IMR-90 (cell line): ENCODE results near the gene LCK. TPM values are rescaled to one million over a fixed set of nuclear protein-coding genes. Genes with fewer than 3 reads are reported as not detected.

Source experiments
- ATAC-seq: fragments of 200-7000 bp; cut with Tn5 transposase; 2 replicates; pipeline ENCODE4 v1.9.1; 2020; ENCODE audit warnings: low read depth, mild to moderate bottlenecking, moderate library complexity
- BruUV-seq: library from RNA; stranded (reverse); fragments of 400-500 nt; replicated peaks from 2 replicates; lab custom pipeline; 2021; lab: Mats Ljungman, UMichigan
- CTCF ChIA-PET: fragments of 300-600 bp; formaldehyde crosslinking; extraction: SDS; loops from one replicate; lab custom pipeline; 2021; ENCODE audit warnings: antibody characterized with exemption; lab: Yijun Ruan, JAX
- POLR2A ChIA-PET: fragments of 300-600 bp; sonication (Branson Sonifier 250); formaldehyde crosslinking; loops from one replicate; lab custom pipeline; 2022; ENCODE audit warnings: antibody characterized with exemption; ENCODE audit not compliant: unreplicated experiment; lab: Charles Lee
- DNase-seq: peaks from one replicate; pipeline ENCODE4 v3.0.0; 2013
- H2AFZ ChIP-seq: replicated peaks from 2 replicates; pipeline ENCODE3; 2013; ENCODE audit warnings: low read length, mild to moderate bottlenecking; ENCODE audit not compliant: poor library complexity
- H2AK5ac ChIP-seq: 2 replicates; pipeline ENCODE4 v1.6.1; 2013; ENCODE audit warnings: low read depth, low read length, inconsistent platforms
- H2AK9ac ChIP-seq: replicated peaks from 2 replicates; pipeline ENCODE3; 2013; ENCODE audit warnings: mild to moderate bottlenecking, low read depth, low read length, moderate library complexity; ENCODE audit not compliant: poor library complexity
- H2BK120ac ChIP-seq: 2 replicates; pipeline ENCODE4 v1.6.1; 2013; ENCODE audit warnings: low read depth, low read length, inconsistent platforms
- H2BK15ac ChIP-seq: 3 replicates; pipeline ENCODE4 v1.6.1; 2013; ENCODE audit warnings: low read depth, low read length, inconsistent platforms
- H2BK20ac ChIP-seq: 2 replicates; pipeline ENCODE4 v1.6.1; 2013; ENCODE audit warnings: low read depth, mild to moderate bottlenecking, inconsistent platforms, low read length, moderate library complexity
- H2BK5ac ChIP-seq: 2 replicates; pipeline ENCODE4 v1.6.1; 2013; ENCODE audit warnings: mild to moderate bottlenecking, low read depth, low read length, inconsistent platforms; ENCODE audit not compliant: poor library complexity, severe bottlenecking
- H3K14ac ChIP-seq: replicated peaks from 2 replicates; pipeline ENCODE4 v1.6.1; 2013; ENCODE audit warnings: low read depth, low read length, inconsistent platforms
- H3K18ac ChIP-seq: 2 replicates; pipeline ENCODE4 v1.6.1; 2013; ENCODE audit warnings: low read depth, low read length, control low read depth
- H3K23ac ChIP-seq: 2 replicates; pipeline ENCODE4 v1.6.1; 2013; ENCODE audit warnings: low read depth, low read length, inconsistent platforms
- H3K27ac ChIP-seq: 2 replicates; pipeline ENCODE4 v1.5.1; 2013; ENCODE audit warnings: mild to moderate bottlenecking, control low read depth, low read length; ENCODE audit not compliant: insufficient read depth
- H3K27me3 ChIP-seq: 2 replicates; pipeline ENCODE4 v1.6.1; 2013; ENCODE audit warnings: low read length; ENCODE audit not compliant: control insufficient read depth, insufficient read depth
- H3K36me3 ChIP-seq: 2 replicates; pipeline ENCODE4 v1.6.1; 2013; ENCODE audit warnings: low read length, mixed read lengths; ENCODE audit not compliant: control insufficient read depth, insufficient read depth
- H3K4ac ChIP-seq: 2 replicates; pipeline ENCODE4 v1.6.1; 2013; ENCODE audit warnings: low read depth, low read length, inconsistent platforms
- H3K4me1 ChIP-seq: 2 replicates; pipeline ENCODE4 v1.6.1; 2013; ENCODE audit warnings: low read length, mixed read lengths; ENCODE audit not compliant: control insufficient read depth, insufficient read depth
- H3K4me2 ChIP-seq: 2 replicates; pipeline ENCODE4 v1.6.1; 2013; ENCODE audit warnings: low read depth, mild to moderate bottlenecking, control low read depth, low read length, moderate library complexity
- H3K4me3 ChIP-seq: 2 replicates; pipeline ENCODE4 v1.5.1; 2013; ENCODE audit warnings: low read depth, mild to moderate bottlenecking, control low read depth, low read length, moderate library complexity; ENCODE audit not compliant: insufficient read depth
- H3K56ac ChIP-seq: 2 replicates; pipeline ENCODE4 v1.6.1; 2013; ENCODE audit warnings: low read length, inconsistent platforms; ENCODE audit not compliant: insufficient read depth; ENCODE audit errors: extremely low read depth
- H3K79me1 ChIP-seq, 2 experiments: 2 replicates each; pipeline ENCODE4 v1.6.1; 2013; ENCODE audit warnings: low read length in 2 of 2, inconsistent platforms in 1 of 2, low read depth in 1 of 2
- H3K9ac ChIP-seq: 2 replicates; pipeline ENCODE4 v1.6.1; 2013; ENCODE audit warnings: low read depth, low read length, control low read depth
- H3K9me1 ChIP-seq: 2 replicates; pipeline ENCODE4 v1.6.1; 2013; ENCODE audit warnings: low read length, inconsistent platforms; ENCODE audit not compliant: insufficient read depth
- H3K9me3 ChIP-seq: 2 replicates; pipeline ENCODE4 v1.6.1; 2013; ENCODE audit warnings: low read length; ENCODE audit not compliant: control insufficient read depth, insufficient read depth
- H4K20me1 ChIP-seq: 2 replicates; pipeline ENCODE4 v1.6.1; 2013; ENCODE audit warnings: low read length, inconsistent platforms; ENCODE audit not compliant: insufficient read depth
- H4K5ac ChIP-seq: 2 replicates; pipeline ENCODE4 v1.6.1; 2013; ENCODE audit warnings: mild to moderate bottlenecking, low read depth, low read length, control low read depth
- H4K8ac ChIP-seq, 2 experiments: 2 replicates each; pipeline ENCODE4 v1.6.1; 2013; ENCODE audit warnings: low read depth in 2 of 2, low read length in 2 of 2, control low read depth in 1 of 2, inconsistent platforms in 1 of 2
- H4K91ac ChIP-seq: 2 replicates; pipeline ENCODE4 v1.6.1; 2013; ENCODE audit warnings: low read depth, low read length, inconsistent platforms; ENCODE audit not compliant: insufficient read depth
- BHLHE40 ChIP-seq: fragments of 150-350 bp; IDR thresholded peaks from 2 replicates; pipeline ENCODE4 v1.6.1; 2016; ENCODE audit warnings: mild to moderate bottlenecking, low read depth, low read length
- CHD1 ChIP-seq: IDR thresholded peaks from 2 replicates; pipeline ENCODE4 v1.6.1; 2012; ENCODE audit warnings: low read depth, low read length, improper control_type of control experiment
- FOS ChIP-seq: fragments of 150-350 bp; IDR thresholded peaks from 2 replicates; pipeline ENCODE4 v1.6.1; 2016; ENCODE audit warnings: low read depth, low read length
- MAFK ChIP-seq: IDR thresholded peaks from 2 replicates; pipeline ENCODE4 v1.6.1; 2012; ENCODE audit warnings: low read depth, low read length, improper control_type of control experiment
- MXI1 ChIP-seq: IDR thresholded peaks from 2 replicates; pipeline ENCODE4 v1.6.1; 2012; ENCODE audit warnings: low read depth, mild to moderate bottlenecking, low read length, moderate library complexity, borderline replicate concordance
- NFE2L2 ChIP-seq: fragments of 150-350 bp; IDR thresholded peaks from 2 replicates; pipeline ENCODE4 v1.6.1; 2016; ENCODE audit warnings: low read depth, mild to moderate bottlenecking, low read length
- POLR2A ChIP-seq: IDR thresholded peaks from 2 replicates; pipeline ENCODE4 v1.6.1; 2012; ENCODE audit warnings: mild to moderate bottlenecking, low read depth, low read length
- RAD21 ChIP-seq: IDR thresholded peaks from 2 replicates; pipeline ENCODE4 v1.6.1; 2012; ENCODE audit warnings: low read length, improper control_type of control experiment
- RCOR1 ChIP-seq: IDR thresholded peaks from 2 replicates; pipeline ENCODE4 v1.6.1; 2012; ENCODE audit warnings: mild to moderate bottlenecking, low read length, improper control_type of control experiment; ENCODE audit not compliant: insufficient replicate concordance
- SMC3 ChIP-seq: fragments of 150-350 bp; IDR thresholded peaks from 2 replicates; pipeline ENCODE4 v1.6.1; 2016; ENCODE audit warnings: low read depth, mild to moderate bottlenecking, antibody characterized with exemption, low read length, moderate library complexity
- whole genome bisulfite sequencing, 2 experiments: methylation state at CpG; one replicate each; pipeline versions ENCODE4 v1.1.5 to v1.1.7; 2013; ENCODE audit warnings: missing lambda C conversion rate in 2 of 2; ENCODE audit not compliant: insufficient read length in 1 of 2; ENCODE audit errors: extremely low coverage in 2 of 2; 5-methylcytosine and 5-hydroxymethylcytosine counted together
- dilution Hi-C: fragments of 300-500 bp; cut with HindIII; formaldehyde crosslinking; loops from one replicate; pipeline ENCODE4 v1.14.3; 2018; ENCODE audit warnings: low sequenced_read_pairs; ENCODE audit not compliant: unreplicated experiment
- in situ Hi-C: fragments of 300-500 bp; cut with MboI; formaldehyde crosslinking; loops from 3 replicates; pipeline ENCODE4 v1.14.3; 2019; ENCODE audit warnings: low sequenced_read_pairs, inconsistent platforms, mixed read lengths
- intact Hi-C: fragments of 100-400 bp; cut with micrococcal nuclease; formaldehyde crosslinking; loops from 2 replicates; pipeline ENCODE4 v1.10.0; 2022
- polyA plus RNA-seq, 3 experiments: library from polyadenylated mRNA; depleted of rRNA; stranded (reverse); fragments of >200 nt; gene quantifications; 2 replicates each; pipeline ENCODE4 v1.2.3, GENCODE V29; 2012; ENCODE audit warnings: low replicate concordance in 1 of 3
- total RNA-seq: library from RNA; depleted of rRNA; stranded (reverse); fragments of >200 nt; gene quantifications from 2 replicates; pipeline ENCODE4 v1.2.3, GENCODE V29; 2012
- TF ChIP-seq, protein P1 (sequence below): conservative IDR thresholded peaks from 2 replicates; pipeline ENCODE4 v1.5.1; 2012; ENCODE audit warnings: mild to moderate bottlenecking, low read depth, low read length, improper control_type of control experiment
- TF ChIP-seq, protein P2 (sequence below): fragments of 150-350 bp; IDR thresholded peaks from 2 replicates; pipeline ENCODE4 v1.6.1; 2016; ENCODE audit warnings: low read depth, mild to moderate bottlenecking, low read length, moderate library complexity, borderline replicate concordance

The LCK gene
- total and polyA plus RNA-seq, 2 of the 4 experiments (the other 2 are of a cell fraction) = not detected

DNA sequence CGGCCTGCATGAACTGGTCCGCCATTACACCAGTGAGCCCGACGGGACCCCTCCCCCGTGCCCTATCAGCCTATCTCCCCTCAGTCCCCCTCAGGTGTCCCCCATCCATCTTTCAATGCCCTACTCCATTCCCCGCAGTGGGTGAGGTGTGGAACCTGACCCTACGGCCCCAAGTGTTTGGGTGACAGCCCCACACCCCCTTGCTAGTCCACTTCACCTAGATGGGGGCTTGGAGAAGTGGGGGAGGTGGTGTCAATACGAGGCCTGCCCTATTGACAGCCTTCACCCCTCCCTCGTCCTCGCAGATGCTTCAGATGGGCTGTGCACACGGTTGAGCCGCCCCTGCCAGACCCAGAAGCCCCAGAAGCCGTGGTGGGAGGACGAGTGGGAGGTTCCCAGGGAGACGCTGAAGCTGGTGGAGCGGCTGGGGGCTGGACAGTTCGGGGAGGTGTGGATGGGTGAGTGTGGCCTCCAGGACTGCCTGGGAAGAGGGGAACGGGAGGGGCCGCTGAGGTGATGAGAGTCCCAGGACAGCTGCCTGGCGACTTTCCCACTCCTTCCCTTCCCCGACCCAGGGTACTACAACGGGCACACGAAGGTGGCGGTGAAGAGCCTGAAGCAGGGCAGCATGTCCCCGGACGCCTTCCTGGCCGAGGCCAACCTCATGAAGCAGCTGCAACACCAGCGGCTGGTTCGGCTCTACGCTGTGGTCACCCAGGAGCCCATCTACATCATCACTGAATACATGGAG lies 25.1 kb downstream of the LCK start:
- dilution Hi-C loops = no loop called here

More for the DNA sequence above, 25.1 kb downstream of the LCK start:
- peaks cover 18% of the 10 kb centered on the region for H3K27me3 ChIP-seq
- no peak overlapping the region for H4K91ac ChIP-seq
- no peak overlapping the region for H2AK5ac ChIP-seq
- intact Hi-C loops (no loop called here), in situ Hi-C loops (no loop called here)
- no peak overlapping the region for H4K8ac ChIP-seq
- no peak overlapping the region for H3K4me3 ChIP-seq
- H3K27ac ChIP-seq = no peak overlapping the region
- H2BK15ac ChIP-seq = no peak overlapping the region
- no TSS peak for BruUV-seq
- no peaks in the 10 kb centered on the region for H3K9me3 ChIP-seq
- DNase-seq = no peak
- ATAC-seq = no peak
- H3K4me2 ChIP-seq = no peak overlapping the region
- CTCF ChIA-PET = no interaction called here
- POLR2A ChIA-PET = no interaction called here
- no peak overlapping the region for H3K4ac ChIP-seq
- no peak overlapping the region for H3K14ac ChIP-seq
- H2BK5ac ChIP-seq = no peak overlapping the region
- H2AK9ac ChIP-seq = no peak overlapping the region
- no peak overlapping the region for H3K18ac ChIP-seq
- H3K23ac ChIP-seq = no peak overlapping the region
- no peaks in the 10 kb centered on the region for H3K79me1 ChIP-seq
- H2BK120ac ChIP-seq = no peak overlapping the region
- peaks cover 9% of the 10 kb centered on the region; the same call in 1 of the 2 replicates for H3K4me1 ChIP-seq
- H3K9me1 ChIP-seq = 0 out of 2 replicates have a peak, but pooled peaks cover 7% of the 10 kb centered on the region
- 52% methylated on average over 5 of the region's 30 CpGs; no CpG with 5 or more reads in 1 of the 2 experiments for WGBS, 2 experiments
- H4K20me1 ChIP-seq = no peaks in the 10 kb centered on the region
- TF ChIP-seq BHLHE40 (no peak), SMC3 (no peak), RAD21 (no peak), RCOR1 (no peak), FOS (no peak), NFE2L2 (no peak), MXI1 (no peak), POLR2A (no peak), MAFK (no peak), CHD1 (no peak)
- TF ChIP-seq, protein P1, sequence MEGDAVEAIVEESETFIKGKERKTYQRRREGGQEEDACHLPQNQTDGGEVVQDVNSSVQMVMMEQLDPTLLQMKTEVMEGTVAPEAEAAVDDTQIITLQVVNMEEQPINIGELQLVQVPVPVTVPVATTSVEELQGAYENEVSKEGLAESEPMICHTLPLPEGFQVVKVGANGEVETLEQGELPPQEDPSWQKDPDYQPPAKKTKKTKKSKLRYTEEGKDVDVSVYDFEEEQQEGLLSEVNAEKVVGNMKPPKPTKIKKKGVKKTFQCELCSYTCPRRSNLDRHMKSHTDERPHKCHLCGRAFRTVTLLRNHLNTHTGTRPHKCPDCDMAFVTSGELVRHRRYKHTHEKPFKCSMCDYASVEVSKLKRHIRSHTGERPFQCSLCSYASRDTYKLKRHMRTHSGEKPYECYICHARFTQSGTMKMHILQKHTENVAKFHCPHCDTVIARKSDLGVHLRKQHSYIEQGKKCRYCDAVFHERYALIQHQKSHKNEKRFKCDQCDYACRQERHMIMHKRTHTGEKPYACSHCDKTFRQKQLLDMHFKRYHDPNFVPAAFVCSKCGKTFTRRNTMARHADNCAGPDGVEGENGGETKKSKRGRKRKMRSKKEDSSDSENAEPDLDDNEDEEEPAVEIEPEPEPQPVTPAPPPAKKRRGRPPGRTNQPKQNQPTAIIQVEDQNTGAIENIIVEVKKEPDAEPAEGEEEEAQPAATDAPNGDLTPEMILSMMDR = no peak
- TF ChIP-seq, protein P2, sequence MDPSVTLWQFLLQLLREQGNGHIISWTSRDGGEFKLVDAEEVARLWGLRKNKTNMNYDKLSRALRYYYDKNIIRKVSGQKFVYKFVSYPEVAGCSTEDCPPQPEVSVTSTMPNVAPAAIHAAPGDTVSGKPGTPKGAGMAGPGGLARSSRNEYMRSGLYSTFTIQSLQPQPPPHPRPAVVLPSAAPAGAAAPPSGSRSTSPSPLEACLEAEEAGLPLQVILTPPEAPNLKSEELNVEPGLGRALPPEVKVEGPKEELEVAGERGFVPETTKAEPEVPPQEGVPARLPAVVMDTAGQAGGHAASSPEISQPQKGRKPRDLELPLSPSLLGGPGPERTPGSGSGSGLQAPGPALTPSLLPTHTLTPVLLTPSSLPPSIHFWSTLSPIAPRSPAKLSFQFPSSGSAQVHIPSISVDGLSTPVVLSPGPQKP = no peak
- no peak overlapping the region for H4K5ac ChIP-seq
- no peaks in the 10 kb centered on the region for H3K36me3 ChIP-seq
- H3K56ac ChIP-seq = no peak overlapping the region
- no peak overlapping the region for H2BK20ac ChIP-seq
- H2AFZ ChIP-seq = no peak overlapping the region
- no peak overlapping the region for H3K9ac ChIP-seq
